GM18858 (cell line): Measurements from ENCODE around the gene RUNX2.

ENCODE experiments used
- ATAC-seq: cut with Tn5 transposase; IDR thresholded peaks from one replicate; pipeline ENCODE4 v1.9.1; 2021; ENCODE audit not compliant: unreplicated experiment

The RUNX2 gene

GRCh38 chr6:45609141-45609638, 281.1 kb downstream of the RUNX2 start:
- no peak for ATAC-seq

GRCh38 chr6:45610374-45610773, 282.2 kb downstream of the RUNX2 start:
- no peak for ATAC-seq

- ATAC-seq, result no peak
Observed at GRCh38 chr6:45610832-45611231, 282.7 kb downstream of the RUNX2 start.

- ATAC-seq, result no peak
Observed at GRCh38 chr6:45611491-45611890, 283.4 kb downstream of the RUNX2 start.

GRCh38 chr6:45613656-45614055, 285.5 kb downstream of the RUNX2 start:
- ATAC-seq, result no peak

- no peak for ATAC-seq
Observed at GRCh38 chr6:45614488-45615285, 286.6 kb downstream of the RUNX2 start.

- no peak for ATAC-seq
Observed at GRCh38 chr6:45616209-45616608, 288.1 kb downstream of the RUNX2 start.

GRCh38 chr6:45617441-45617840, 289.3 kb downstream of the RUNX2 start:
- ATAC-seq, result no peak

- ATAC-seq, result no peak
Observed at GRCh38 chr6:45618259-45618658, 290.1 kb downstream of the RUNX2 start.

GRCh38 chr6:45619211-45619760, 291.2 kb downstream of the RUNX2 start:
- no peak for ATAC-seq

- ATAC-seq, result no peak
Observed at GRCh38 chr6:45619994-45620471, 291.9 kb downstream of the RUNX2 start.

- no peak for ATAC-seq
Observed at GRCh38 chr6:45624228-45624627, 296.1 kb downstream of the RUNX2 start.

GRCh38 chr6:45625191-45625664, 297.1 kb downstream of the RUNX2 start:
- ATAC-seq, result no peak

GRCh38 chr6:45626087-45626891, 298.2 kb downstream of the RUNX2 start:
- ATAC-seq, result no peak

- no peak for ATAC-seq
Observed at GRCh38 chr6:45630314-45630713, 302.2 kb downstream of the RUNX2 start.

- no peak for ATAC-seq
Observed at GRCh38 chr6:45630801-45631200, 302.7 kb downstream of the RUNX2 start.

- ATAC-seq, result no peak
Observed at GRCh38 chr6:45631396-45631795, 303.3 kb downstream of the RUNX2 start.

GRCh38 chr6:45633272-45633908, 305.3 kb downstream of the RUNX2 start:
- no peak for ATAC-seq

GRCh38 chr6:45634231-45634630, 306.1 kb downstream of the RUNX2 start:
- ATAC-seq, result no peak

GRCh38 chr6:45635284-45635867, 307.2 kb downstream of the RUNX2 start:
- no peak for ATAC-seq

- no peak for ATAC-seq
Observed at GRCh38 chr6:45637056-45637455, 308.9 kb downstream of the RUNX2 start.
